Upper lobe of right lung (tissue), 1 donor: ENCODE results near the gene SHC2. TPM values are rescaled to one million over a fixed set of nuclear protein-coding genes. Genes with fewer than 3 reads are reported as not detected.

ENCODE experiments used
- ATAC-seq: fragments of 200-7000 bp; cut with Tn5 transposase; one replicate; pipeline ENCODE4 v1.9.1; 2020; ENCODE audit warnings: mild to moderate bottlenecking, moderate library complexity
- DNase-seq: peaks from one replicate; pipeline ENCODE4 v3.0.0-alpha.2; 2020
- H3K27ac ChIP-seq: fragments of 200-600 bp; one replicate; pipeline ENCODE4 v1.8.0; 2022
- H3K27me3 ChIP-seq: fragments of 200-600 bp; one replicate; pipeline ENCODE4 v1.8.0; 2022; ENCODE audit warnings: mild to moderate bottlenecking
- H3K36me3 ChIP-seq: fragments of 200-600 bp; one replicate; pipeline ENCODE4 v1.8.0; 2022
- H3K4me1 ChIP-seq: fragments of 200-600 bp; one replicate; pipeline ENCODE4 v1.8.0; 2022
- H3K4me3 ChIP-seq: fragments of 200-600 bp; one replicate; pipeline ENCODE4 v1.8.0; 2022; ENCODE audit warnings: mild to moderate bottlenecking
- H3K9me3 ChIP-seq: fragments of 200-600 bp; one replicate; pipeline ENCODE4 v1.8.0; 2022
- CTCF ChIP-seq: fragments of 200-600 bp; IDR thresholded peaks from one replicate; pipeline ENCODE4 v1.8.0; 2022; ENCODE audit warnings: antibody characterized with exemption
- intact Hi-C: fragments of 100-400 bp; cut with DNase I; formaldehyde crosslinking; loops from one replicate; pipeline ENCODE4 v1.11.0; 2022
- total RNA-seq: library from RNA; stranded (reverse); fragmentation: NEBNext Ultra II Directional; extraction: Animal tissue kit (Norgen Biotek cat#: 25700); gene quantifications from one replicate; pipeline ENCODE4 v1.2.1, GENCODE V29; 2021
- donor health status: DM: no; HTN: yes; CAD: no; lungs with severe emphysema.

The SHC2 gene
- total RNA-seq, 1 donor from 2014 or later = 37.8 TPM

- peaks cover 5% of the 10 kb centered on the region for H3K27me3 ChIP-seq
- intact Hi-C loops = no loop called here
- no peak for TF ChIP-seq CTCF
- no peaks in the 10 kb centered on the region for H3K9me3 ChIP-seq
- H3K4me1 ChIP-seq = peaks cover 5% of the 10 kb centered on the region
- H3K27ac ChIP-seq = peak overlapping the region; percentile 98
- DNase-seq (peak; percentile 99), ATAC-seq (peak; percentile 97)
- H3K4me3 ChIP-seq = peak overlapping the region; percentile 92
- no peaks in the 10 kb centered on the region for H3K36me3 ChIP-seq
These were observed 27.9 kb upstream of the SHC2 start for GRCh38 chr19:488505-489417.

GRCh38 chr19:485583-486236 lies 24.9 kb upstream of the SHC2 start:
- H3K9me3 ChIP-seq = no peaks in the 10 kb centered on the region
- no peak for TF ChIP-seq CTCF
- no peak overlapping the region for H3K27ac ChIP-seq
- ATAC-seq (no peak), DNase-seq (peak; percentile 61)
- intact Hi-C loops = no loop called here
- H3K4me3 ChIP-seq = no peak overlapping the region
- H3K27me3 ChIP-seq = peaks cover 5% of the 10 kb centered on the region
- peaks cover 5% of the 10 kb centered on the region for H3K4me1 ChIP-seq
- H3K36me3 ChIP-seq = no peaks in the 10 kb centered on the region

GRCh38 chr19:485077-485476 lies 24.2 kb upstream of the SHC2 start:
- H3K4me1 ChIP-seq = peaks cover 5% of the 10 kb centered on the region
- peaks cover 5% of the 10 kb centered on the region for H3K27me3 ChIP-seq
- no peak overlapping the region for H3K27ac ChIP-seq
- ATAC-seq (no peak), DNase-seq (peak; percentile 62)
- TF ChIP-seq CTCF = no peak
- H3K9me3 ChIP-seq = no peaks in the 10 kb centered on the region
- H3K4me3 ChIP-seq = no peak overlapping the region
- H3K36me3 ChIP-seq = no peaks in the 10 kb centered on the region
- intact Hi-C loops = no loop called here

- Histone ChIP-seq H3K27ac (no peak overlapping the region), H3K36me3 (no peaks in the 10 kb centered on the region), H3K27me3 (peaks cover 5% of the 10 kb centered on the region), H3K9me3 (no peaks in the 10 kb centered on the region), H3K4me3 (no peak overlapping the region), H3K4me1 (peaks cover under 1% of the 10 kb centered on the region)
- TF ChIP-seq CTCF = no peak
- intact Hi-C loops = no loop called here
- DNase-seq (peak; percentile 58), ATAC-seq (no peak)
These were observed 23.7 kb upstream of the SHC2 start for GRCh38 chr19:484494-484893.

GRCh38 chr19:483332-484072 lies 22.7 kb upstream of the SHC2 start:
- TF ChIP-seq CTCF = no peak
- Histone ChIP-seq H3K4me3 (no peak overlapping the region), H3K4me1 (no peaks in the 10 kb centered on the region), H3K27me3 (peaks cover 5% of the 10 kb centered on the region), H3K9me3 (no peaks in the 10 kb centered on the region), H3K27ac (no peak overlapping the region), H3K36me3 (no peaks in the 10 kb centered on the region)
- ATAC-seq (no peak), DNase-seq (peak; percentile 52)
- intact Hi-C loops = no loop called here
